GM18858 (cell line): ENCODE data around the gene ISM1.

Experiments
- ATAC-seq: cut with Tn5 transposase; IDR thresholded peaks from one replicate; pipeline ENCODE4 v1.9.1; 2021; ENCODE audit not compliant: unreplicated experiment

Gene ISM1

DNA sequence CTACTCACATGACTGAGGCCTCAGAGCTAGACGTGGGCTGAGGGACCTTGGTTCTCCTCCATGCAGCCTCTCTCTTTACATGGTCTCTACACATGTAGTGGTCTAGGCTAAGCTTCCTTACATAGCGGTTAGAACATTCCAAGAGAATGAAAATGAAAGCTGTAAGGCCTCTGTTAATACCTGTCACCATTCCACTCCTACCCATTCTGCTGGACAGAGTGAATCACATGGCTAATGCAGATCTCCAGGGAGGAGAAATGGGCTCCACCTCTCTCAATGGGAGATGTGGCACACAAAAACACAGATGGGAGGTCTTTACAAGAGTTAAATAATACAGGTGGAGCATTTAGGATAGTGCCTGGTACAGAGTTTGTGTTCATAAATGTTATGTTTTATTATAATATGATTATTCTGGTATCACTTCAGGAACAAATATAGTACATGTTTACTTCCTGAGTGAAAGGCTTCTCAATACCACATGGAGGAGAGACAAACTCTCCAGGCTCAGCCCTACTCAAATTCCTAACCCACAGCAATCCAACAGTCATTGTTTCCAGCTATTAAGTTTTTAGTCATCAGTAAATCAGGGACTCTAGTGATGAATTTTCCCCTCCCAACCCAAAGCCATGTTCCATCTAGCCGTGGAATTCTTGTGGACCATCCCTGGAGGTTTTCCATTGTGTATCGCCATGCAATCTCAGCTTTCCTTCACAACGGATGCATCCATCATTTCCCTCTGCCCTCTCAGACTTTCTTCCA is 57.9 kb downstream of the ISM1 start:
- no peak for ATAC-seq

DNA sequence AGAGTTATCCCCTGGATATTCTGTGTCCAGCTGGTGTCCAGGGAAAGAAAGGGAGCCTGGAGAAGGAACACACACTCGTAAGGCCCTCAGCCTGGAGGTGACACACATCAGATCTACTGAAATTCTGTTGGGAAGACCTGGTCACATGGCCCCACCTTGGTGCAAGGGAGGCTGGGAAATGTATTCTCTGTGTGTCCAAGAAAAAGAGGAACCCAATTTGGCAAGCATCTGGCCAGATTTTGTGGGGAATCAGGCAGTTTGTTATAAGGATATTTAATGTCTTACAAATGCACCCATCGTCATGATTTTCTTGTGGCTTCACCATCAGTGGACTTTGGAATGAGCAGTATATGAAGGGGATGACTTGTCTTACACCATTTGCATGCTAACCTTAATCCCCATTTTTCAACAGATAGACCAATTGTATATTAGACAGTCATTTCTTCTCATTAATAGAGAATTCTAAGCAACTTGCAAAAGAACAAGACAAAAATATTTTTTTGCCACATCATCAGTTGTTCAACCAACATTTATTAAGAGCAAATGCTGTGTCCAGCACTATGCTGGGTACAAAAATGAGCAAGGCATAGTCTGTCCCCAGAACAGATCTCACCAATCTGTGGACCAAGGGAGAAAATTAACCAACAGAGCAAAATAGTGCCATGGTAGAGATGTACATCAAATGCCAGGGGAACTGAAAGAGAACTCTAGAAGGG is 59.7 kb downstream of the ISM1 start:
- ATAC-seq = no peak

DNA sequence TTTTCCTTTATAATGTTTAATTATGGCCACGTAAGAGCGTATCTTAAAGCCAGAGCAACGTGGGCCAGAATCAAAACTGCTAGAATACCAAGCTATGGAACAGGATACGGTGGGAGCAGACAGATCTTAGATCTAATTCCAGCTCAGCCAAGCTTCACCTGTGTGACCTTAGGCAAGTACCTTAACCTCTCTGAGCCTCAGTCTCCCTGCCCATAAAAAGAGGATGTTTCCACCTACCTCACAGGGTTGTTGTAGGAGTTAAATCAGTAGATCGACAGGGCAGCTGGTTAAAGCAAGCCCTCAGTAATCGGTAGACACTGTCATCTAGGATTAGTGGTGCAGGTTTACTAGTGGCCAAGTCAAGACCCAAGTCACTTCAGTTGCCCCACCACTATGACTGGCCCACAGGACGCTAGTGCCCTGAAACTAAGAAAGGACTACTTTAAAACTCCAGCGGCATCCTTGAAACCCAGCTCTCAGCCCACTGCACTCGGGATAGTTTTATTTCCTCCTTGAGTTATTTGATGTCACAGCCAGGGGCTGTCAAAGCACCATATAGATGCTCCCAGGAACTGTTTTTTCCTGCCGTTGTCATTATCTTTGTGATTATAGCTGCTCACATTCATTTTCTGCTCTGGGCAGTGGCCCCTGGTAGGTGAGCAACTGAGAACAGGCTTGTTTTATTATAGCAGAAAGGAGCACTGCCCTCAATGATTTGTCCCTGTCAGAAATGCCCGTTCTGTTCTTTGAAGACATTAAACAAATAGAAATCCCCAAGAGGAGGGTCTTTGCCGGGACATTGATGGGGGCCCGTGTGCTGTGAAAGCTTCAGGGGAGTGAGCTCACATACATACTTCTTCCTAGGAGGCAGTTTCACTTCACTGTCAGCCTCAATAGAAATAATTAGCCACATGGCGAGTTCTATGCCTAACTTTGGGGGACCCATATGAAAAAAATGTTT is 63.1 kb downstream of the ISM1 start:
- ATAC-seq = no peak

DNA sequence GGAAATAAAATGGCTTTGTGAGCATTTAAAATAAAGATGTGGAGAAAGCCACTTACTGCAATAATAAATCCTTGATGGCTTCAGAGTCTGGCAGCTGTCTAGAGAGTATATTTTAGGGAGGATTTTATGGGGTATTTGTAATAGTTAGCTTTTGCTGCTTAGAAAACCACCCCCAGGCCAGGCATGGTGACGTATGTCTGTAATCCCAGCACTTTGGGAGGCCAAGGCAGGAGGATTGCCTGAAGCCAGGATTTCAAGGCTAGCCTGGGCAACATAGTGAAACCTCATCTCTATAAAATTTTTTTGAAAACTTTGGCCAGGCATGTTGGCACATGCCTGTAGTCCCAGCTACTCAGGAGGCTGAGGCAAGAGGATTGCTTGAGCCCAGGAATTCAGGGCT is 63.8 kb downstream of the ISM1 start:
- ATAC-seq = no peak

DNA sequence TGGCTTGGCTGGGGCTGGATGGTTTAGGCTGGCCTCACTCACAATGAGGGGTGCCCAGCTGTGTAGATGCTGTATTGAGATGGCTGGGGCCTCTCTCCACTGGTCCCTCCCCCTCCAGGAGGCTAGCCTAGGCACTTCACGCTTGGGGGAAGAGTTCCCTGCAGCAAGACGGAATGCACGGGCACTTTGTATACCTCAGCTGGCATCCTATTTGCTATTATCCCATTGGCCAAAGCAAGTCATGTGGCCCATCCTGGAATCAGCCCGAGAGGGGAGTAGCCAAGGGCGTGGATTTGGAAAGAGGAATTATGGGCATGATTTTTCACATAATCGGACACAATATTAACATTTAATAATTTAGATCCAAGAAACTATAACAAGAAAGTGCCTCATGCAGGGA is 64.3 kb downstream of the ISM1 start:
- no peak for ATAC-seq

DNA sequence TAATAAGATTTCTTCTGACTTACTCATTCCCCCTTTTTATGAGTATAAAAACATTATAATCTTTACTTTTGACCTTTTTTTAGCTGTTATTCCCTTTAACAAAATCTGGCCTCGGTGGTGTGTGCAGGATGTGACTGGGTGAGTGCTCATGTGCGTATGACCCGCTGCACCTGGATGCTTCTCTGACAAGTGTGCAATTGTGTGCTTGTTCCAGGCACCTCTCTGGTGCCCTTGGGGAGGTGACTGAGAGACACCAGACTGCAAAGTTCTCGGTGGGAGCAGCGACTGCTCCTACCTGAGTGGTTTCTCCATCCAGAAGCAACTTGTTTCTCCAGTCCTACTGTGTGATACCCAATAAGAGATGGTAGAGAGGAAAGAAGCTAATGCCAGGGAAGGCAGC is 65.0 kb downstream of the ISM1 start:
- no peak for ATAC-seq

DNA sequence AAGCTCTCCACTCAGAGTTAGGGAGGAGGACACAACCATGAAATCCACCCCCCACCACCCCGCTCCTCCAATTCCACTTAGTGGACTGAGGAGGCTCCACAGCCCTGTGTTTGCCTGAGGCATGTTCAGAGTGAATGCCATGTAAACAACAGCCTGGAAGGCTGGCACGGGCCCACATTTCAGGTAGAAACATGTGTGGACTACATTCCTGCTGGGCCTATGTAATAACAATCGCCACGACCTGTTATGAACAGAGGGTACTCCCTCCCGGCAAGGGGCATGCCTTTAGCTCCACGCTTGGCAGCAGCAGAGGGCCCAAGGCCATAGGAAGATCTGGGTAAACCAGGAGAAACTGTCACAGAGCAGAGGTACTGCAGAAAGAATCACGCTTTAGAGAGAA is 65.5 kb downstream of the ISM1 start:
- no peak for ATAC-seq

DNA sequence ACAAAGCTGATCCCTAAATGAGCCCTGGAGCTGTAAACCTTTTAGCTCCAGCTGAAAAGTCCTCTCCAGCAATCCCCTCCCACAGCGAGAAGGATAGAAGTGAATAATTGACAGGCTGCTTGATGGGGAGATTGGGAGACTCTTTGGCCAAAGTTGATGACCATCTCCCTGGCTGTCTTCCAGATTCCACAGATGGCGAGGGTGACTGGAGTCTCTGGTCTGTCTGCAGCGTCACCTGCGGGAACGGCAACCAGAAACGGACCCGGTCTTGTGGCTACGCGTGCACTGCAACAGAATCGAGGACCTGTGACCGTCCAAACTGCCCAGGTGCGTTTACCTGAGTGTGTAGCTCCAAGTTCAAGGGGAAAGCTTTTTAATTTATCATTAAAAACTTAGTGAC is 67.3 kb downstream of the ISM1 start:
- ATAC-seq = no peak

DNA sequence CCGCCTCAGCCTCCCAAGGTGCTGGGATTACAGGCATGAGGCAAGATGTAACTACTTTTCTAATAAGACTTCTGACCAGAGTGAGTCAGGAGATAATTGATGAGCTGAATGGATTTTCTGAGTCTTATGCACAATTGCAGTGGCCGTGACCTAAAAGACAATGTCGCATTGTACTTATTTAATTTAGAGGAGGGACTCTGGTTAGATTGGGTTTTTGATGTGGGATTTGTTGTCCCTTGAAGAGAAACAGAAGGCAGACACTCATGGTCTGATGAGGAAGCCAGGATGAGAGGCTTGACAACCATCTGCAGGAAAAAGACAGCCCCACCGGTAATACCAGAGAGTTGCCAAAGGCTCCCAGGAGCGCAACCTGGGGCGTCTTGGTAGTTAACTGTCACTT is 68.0 kb downstream of the ISM1 start:
- no peak for ATAC-seq

DNA sequence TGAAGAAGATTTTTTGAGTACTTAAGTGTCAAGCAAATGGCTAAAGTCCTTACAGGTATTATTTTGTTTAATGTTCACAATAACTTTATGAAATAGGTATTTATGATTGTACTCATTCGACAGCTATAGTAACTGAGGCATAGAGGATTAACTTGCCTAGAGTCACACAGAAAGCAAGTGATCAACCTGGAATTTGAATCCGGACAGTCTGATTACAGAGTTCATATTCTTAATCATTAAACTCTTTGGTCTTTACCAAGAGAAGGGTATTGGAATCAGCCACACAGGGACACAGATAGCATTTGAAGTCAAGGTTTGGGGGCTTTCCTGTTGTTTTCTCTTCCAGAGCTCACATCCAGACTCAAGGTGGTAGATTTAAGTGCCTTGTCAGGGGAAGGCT is 69.7 kb downstream of the ISM1 start:
- ATAC-seq = no peak

DNA sequence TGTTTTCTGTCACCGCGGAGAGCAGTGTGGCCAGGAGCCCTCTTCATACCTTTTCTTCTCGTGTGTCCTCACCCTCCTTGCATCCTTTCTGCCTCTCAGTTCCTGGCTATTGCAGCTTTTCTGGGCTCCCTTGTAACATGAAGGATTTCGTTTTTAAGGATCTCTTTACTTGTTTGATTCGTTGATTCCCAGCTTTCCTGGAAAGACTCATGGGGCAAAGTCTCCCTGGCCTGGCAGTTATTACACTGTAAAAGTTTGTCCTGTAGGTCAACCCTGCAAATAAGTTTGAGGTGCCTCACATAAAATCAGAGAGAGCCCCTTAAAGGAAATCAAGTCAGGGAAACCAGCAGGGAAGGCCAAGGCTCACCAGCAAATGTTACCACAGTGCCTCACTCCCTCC is 70.1 kb downstream of the ISM1 start:
- no peak for ATAC-seq

DNA sequence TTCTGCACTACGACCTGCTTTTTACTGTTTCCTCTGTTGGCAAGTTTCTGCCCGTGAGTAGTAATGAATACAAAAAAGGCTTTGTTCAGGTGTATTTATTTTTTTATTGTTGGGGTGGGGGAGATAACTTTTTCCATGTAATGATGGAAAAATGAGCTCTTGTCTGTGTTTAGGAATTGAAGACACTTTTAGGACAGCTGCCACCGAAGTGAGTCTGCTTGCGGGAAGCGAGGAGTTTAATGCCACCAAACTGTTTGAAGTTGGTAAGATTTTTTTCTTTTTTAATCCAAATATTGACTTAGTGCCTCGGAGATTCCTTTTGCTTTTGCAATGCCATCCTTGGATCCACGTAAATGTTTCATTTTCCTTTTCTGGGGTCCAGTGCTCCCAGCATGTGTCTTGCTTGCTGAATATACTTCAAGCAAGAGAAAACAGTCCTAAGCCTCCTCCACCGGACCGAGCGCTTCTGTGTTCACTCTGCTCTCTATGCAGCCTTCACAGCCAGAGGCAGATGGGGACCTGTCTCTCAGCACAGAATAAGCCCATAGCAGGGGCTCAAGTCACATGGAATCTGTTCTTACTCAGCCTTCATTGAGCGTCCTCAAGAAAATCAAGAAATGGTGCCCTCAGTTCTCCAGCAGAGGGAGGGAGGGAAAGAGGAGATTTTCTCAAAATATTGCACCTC is 71.3 kb downstream of the ISM1 start:
- ATAC-seq = no peak

DNA sequence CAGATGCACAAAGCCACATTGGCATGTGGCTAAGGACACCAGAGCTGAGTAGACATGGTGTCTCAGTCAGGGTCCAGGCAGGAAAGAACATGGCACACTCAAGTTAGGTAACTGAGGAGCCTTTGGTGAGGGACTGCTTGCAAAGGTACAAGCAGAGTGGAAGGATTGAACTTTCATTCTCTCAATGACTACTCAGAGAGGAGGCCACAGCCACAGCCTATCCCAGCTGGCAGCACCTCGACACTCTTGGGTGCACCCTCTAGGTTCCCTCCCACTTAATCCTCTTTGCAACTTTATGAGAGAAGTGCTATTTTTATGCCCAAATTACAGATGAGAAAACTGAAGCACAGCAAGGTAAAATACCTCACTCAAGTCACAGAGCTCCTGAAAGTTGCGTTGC is 73.4 kb downstream of the ISM1 start:
- ATAC-seq = no peak

DNA sequence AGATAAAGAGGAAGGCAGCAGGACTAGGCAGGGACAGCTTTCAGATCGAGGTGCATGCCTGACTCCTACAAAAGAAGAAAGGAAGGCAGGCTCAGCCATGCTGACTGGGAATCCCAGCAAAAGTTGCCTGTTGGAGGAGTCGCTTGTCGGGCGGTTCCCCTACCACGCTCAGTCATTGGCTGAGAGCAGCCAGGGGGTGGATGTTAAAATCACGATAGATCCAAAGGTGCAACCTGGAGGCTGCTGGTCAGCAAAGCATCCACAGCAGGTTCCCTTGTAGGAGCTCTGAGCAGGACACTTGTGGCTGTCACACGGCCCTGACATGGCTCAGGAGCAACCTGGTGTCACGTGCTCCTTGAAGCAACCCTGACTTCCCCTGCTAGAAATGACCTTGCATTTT is 74.6 kb downstream of the ISM1 start:
- no peak for ATAC-seq

DNA sequence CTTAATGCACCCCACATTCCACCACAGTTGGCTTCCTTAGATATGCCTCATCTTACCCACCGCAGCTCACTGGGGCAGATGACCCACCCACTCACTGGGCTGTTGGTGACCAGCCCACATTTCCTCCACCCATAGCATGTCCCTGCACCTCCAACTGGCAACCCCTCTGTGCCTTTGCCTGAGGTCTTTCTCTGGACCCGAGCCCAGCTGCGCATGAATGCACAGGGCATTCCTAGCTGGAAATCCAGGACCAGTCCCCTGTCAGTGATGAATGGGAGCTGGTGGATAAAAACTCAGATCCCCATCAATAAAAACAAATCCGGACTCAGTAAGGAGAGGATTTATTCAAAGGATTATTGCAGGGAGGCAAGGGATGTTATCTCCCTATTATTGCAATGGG is 75.0 kb downstream of the ISM1 start:
- ATAC-seq = no peak

DNA sequence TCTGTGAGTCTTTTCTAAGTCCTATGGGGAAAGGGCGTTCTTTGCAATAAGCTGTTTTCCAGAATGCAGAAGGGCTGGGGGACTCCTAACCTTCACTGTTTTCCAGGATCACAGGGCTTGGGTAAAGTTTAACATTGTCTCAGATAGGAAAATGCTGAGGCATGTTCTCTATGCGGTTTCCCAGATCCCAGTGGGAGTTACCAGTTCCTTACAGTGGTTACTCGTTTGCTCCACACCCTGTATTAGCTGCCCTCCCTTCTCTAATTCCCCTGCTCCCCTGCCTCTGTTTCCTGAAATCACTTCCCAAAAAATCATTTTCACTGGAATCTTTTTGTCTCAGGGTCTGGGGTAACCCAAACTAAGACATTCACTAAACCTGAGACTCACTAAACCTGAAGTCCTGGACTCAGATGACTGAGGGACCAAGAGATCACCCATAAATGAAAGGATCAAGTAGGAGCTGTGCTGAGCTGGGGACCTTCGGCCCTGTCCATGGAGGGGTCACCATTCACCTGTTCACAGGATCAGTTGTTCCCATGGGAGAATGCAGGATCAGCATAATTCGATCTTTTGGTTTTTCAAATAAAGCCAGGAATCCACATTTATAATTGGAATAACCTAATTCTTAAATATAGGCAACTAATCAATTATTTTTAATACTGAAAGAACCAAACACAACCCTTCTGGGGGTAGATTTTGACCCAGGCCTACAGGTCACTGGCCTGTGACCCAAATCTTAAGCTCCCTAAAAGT is 76.2 kb downstream of the ISM1 start:
- ATAC-seq = no peak

DNA sequence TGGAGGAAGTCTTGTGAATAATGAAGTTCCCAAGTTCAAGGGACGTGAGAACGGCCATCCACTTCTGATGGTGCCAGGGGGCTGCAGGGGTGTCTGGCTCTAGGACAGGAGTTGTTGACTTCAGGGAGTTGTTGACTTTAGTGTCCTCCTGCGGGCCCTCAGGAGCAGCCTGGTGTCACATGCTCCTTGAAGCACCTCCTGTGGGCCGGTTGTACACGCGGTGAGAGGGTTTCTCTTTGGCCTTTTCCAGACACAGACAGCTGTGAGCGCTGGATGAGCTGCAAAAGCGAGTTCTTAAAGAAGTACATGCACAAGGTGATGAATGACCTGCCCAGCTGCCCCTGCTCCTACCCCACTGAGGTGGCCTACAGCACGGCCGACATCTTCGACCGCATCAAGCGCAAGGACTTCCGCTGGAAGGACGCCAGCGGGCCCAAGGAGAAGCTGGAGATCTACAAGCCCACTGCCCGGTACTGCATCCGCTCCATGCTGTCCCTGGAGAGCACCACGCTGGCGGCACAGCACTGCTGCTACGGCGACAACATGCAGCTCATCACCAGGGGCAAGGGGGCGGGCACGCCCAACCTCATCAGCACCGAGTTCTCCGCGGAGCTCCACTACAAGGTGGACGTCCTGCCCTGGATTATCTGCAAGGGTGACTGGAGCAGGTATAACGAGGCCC is 77.8 kb downstream of the ISM1 start:
- no peak for ATAC-seq

DNA sequence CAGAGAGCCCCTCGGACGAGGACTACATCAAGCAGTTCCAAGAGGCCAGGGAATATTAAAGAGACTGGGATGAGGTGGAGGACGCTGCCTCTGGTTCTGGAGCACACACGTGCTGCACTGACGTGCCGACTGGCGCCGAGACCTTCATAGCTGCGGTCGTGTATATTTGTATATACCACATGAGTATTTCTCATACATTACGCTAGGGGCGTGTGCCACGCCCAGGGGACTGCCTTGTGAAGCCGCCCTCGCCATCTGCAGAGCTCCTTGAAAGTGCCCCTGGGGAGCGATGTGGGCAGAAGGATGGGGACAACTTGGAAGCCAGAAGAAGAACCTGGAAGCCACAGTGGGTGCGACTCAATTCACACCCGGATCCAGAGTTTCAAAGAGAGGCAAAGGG is 78.3 kb downstream of the ISM1 start:
- no peak for ATAC-seq

DNA sequence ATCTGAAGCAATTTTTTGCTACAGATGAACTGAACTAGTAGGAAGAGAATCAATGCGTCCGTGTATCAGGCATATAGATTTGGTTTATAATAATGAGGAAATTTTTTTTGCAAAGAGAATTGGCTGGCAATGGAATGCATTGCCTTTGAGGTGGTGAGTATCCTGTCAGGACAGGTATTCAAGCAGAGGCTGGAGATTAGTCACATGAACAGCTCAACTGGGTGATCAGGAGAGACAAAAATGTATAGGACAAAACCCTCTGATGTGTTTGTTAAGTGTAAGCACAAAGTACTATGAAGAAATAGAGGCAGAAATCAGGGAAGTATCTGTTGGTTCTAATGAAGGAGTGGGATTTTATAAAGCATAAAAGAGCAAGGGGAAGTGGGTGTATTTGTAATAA is 80.5 kb downstream of the ISM1 start:
- no peak for ATAC-seq
